Fibroblast of skin of left biceps (primary cell): ENCODE results near the gene SPEG.
"Not testable (repeated sequence)": the region's sequence is repeated elsewhere in the genome, so short reads cannot be mapped to it uniquely, and the experiment has no call there.

Experiments
- DNase-seq, 2 experiments: peaks; one replicate each; pipeline ENCODE4 v3.0.0-alpha.2; 2013; ENCODE audit warnings: low read depth in 2 of 2

Gene SPEG

DNA sequence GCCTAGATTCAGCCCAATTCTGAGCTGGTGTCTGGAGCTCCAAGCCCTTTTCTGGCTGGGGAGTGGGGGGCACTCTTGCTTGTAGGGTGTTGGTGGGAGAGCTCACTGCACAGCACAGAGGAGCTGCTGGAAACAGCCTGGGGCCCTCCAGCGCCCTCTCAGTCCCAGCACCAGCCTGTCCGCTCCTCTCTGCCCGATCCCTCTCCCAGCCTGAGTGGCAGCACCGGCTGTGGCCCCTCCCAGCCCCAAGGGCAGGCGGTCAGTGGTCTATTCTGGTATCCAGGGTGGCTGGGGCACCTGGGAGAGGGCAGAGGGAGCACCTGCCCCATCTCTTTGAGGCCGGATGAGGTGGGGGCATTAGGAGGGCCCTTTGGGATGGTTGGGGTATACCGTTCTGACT is 29.7 kb upstream of the SPEG start:
- no peak for DNase-seq

DNA sequence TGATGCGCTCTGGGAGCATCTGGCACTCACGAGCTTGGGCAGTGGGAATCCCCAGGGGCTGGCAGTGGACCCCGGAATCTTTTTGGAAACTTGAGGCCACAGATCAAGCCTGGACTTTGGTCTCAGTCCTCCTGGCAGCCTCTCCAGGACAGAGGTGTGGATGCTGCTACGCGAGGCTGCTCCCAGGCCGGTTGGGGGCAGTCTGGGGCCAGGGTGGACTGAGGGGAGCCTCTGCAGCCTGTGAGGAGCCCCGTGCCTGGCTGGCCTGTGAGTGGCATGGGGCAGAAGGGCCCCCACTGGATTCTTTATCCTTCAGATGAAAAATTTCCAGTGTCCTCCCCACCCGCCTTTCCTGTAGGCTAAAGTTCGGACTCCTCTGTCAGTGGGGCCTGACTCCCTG is 29.2 kb upstream of the SPEG start:
- no peak for DNase-seq

- no peak for DNase-seq
Observed at GRCh38 chr2:219405958-219406860, 28.4 kb upstream of the SPEG start.

DNA sequence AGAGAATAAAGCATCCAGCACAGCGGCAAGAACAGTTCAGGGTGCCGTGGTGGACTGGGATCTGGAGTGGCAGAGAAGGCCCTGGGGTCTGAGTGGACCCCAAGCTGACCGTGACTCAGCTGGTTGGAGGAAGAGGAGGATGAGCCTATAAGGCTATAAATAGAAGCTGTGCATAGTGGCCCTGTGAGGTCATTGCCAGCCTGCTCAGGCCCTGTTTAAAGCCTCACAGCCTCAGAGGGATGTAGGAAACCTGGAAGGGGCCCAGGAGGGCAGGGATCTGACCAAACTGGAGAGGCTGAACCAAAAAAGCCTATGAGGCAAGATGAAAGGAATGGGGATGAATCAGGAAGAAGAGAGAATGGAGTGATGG is 27.8 kb upstream of the SPEG start:
- peak; percentile 89 to 90 for DNase-seq

- DNase-seq, result not testable (repeated sequence)
Observed at GRCh38 chr2:219407343-219407742, 27.3 kb upstream of the SPEG start.

DNA sequence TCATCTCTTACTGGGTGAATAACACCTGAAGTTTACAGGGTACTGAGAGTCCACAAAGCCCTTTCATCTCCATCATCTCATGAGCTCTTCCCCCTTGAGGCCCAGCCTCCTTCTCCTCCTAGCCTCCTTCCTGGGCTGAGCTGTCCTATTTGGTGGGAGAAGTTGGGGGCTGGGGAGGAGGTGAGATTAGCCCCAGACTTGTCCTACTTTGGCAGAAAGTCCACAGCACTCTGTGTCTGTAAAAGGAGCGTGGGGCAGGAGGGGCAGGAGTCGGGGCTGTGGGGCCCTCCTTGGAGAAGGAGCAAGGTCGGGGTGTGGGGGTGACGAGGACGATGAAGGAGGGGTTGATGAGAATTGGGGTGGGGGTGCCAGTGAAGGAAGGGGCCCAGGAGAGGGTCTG is 26.4 kb upstream of the SPEG start:
- no peak for DNase-seq

DNA sequence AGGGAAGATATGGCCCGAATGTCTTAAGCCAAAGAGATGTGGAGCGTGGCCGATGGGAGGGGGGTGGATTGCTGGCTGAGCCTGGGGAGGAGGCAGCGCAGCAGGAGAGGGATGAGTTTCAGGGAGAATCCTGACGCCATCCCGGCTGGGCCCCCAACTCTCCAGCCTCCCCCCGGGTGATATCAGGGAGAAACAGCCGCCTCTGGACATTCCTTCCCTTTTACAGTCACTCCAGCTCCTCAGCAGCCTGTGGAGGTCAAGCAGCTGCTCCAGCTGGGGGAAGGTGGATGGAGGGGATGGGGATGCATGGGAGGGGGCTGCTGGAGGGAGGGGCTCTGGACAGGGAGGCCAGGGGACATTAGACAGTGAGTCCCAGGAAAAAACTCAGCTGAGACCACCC is 26.0 kb upstream of the SPEG start:
- DNase-seq, result no peak

DNA sequence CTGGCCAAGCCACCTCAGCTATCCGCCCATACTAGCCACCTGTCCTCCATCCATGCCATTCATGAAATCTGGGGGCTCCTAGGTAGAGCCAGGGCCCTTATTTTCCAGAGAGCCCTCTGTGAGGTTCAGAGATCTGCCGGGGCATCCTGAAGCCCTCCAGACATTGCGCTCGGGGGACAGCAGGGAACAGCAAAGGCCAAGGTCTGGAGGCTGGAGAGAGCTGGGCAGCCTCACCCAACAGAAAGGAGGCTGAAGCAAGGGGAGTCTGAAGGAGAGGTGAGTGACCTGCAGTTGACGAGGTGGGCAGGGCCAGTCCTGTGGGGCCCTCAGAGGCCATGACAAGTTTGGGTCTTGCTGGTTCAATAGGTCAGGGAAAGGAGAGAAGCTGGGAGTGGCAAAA is 25.0 kb upstream of the SPEG start:
- no peak for DNase-seq

DNA sequence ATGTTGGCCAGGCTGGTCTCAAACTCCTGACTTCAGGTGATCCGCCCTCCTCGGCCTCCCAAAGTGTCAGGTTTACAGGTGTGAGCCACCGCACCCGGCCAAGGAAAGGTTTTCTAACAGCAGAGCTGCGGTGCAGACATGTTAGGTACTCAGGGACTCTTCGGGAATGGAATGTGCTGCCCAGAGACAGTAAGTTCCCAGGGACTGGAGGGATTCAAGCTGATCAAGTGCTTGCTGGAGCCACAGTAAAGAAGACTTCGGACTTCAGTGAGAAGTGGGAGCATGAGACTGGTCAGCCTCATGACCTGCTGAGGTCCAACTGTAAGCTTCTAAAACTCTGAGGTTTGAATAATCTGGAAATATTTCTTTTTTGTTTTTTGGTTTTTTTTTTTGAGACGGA is 24.3 kb upstream of the SPEG start:
- DNase-seq, result no peak

DNA sequence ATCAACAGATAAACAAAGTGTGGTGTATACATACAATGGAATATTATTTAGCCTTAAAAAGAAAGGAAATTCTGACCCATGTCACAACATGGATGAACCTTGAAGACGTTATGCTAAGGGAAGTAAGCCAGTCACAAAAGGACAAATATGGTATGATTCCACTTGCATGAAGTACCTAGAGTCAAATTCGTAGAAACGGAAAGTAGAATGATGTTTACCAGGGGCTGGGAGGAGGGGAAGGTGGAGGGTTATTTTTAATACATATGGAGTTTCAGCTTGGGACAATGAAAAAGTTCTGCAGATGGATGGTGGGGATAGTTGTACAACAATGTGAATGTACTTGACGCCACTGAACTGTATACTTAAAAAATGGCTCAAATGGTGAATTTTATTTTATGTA is 19.8 kb upstream of the SPEG start:
- no peak for DNase-seq

DNA sequence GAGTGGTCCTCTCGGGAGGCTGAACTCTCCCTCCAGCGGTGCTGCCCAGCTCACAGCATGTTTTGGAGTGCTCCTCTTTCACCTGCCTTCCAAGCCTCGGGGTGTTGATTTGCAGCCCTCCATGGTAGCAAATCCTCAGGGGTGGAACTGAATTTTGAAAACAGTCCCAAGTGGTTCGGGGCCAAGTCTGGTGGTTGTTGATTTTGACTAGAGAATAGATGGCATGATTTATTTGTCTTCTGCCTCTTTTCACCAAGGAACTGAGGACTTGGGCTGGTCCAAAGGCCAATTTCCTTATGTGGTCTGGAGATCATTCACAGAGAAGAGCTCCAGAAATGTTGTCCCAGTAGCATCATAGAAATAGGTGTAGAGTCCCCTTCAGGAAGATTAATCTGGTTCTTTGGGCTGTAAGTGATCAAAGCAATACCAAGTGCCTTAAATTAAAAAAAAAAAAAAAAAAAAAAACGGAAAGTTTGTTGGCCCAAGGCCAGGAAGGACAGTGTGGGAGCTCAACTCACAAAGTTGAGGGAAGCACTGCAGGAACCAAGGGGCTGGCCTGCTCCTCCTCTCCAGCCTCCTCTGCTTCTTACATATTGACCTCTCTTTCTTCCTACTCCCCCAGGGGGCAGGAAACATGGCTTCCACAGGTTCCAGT is 18.9 kb upstream of the SPEG start:
- DNase-seq, result no peak

GRCh38 chr2:219416235-219416602 is 18.4 kb upstream of the SPEG start:
- DNase-seq, result no peak

- no peak for DNase-seq
Observed at GRCh38 chr2:219416938-219417337, 17.7 kb upstream of the SPEG start.

- DNase-seq, result no peak
Observed at GRCh38 chr2:219417374-219417773, 17.3 kb upstream of the SPEG start.

- DNase-seq, result no peak
Observed at GRCh38 chr2:219418155-219419011, 16.3 kb upstream of the SPEG start, which contains the start of gene DES. Gene DES (plus strand): TSS chr2:219418377. CDS start chr2:219418463, 86 bp downstream.

DNA sequence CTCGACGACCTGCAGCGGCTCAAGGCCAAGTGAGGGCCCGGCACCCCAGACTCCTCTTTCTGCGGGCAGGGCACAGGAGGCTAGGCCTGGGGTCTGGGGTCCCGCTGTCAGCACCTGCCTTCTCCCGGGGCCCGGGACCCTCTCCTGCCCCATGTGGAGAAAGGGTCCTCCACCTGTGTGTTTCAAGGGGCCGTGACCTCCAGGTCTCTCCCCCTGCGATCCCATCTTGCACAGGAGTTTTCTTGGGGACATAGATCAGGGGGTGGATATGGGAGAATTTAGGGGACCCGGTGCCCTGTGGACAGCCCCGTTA is 15.7 kb upstream of the SPEG start:
- DNase-seq, result no peak

DNA sequence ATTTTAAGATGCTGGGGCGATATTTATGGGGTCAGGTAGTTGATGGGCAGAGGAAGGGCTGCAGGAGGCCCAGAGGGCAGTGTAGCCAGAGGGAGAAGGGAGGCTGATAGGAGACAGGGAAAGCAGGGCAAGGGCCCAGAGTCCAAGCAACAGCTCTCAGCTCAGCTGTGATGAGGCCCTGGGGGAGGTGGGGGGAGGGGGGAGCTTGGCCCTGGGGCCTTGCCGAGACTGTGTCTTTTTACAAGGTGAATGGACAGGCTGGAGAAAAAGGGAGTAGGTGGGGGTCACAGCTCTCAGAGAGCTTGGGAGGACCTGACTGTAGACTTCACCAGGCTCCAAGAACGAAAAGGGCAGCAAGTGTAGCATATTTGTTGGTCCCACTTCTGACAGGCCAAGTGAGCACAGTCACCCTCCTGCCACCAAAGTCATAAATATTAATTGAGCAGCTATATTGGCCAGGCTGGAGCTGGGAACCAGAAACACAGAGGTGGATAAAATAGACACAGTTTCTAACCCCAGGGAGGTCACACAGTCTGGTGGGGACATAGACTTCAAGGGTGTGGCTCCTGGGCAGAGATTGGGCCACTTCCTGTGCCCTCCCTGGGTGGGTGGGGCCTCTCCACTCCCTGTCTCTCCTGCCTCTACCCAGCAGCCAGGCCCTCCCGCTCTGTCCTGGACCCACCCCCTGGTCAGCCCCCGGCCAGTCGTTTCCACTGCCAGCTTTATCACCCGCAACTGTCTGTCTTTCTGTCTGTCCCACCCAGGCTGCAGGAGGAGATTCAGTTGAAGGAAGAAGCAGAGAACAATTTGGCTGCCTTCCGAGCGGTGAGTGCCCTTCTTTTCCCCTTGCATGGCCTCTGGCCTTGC is 15.1 kb upstream of the SPEG start:
- DNase-seq, result no peak

DNA sequence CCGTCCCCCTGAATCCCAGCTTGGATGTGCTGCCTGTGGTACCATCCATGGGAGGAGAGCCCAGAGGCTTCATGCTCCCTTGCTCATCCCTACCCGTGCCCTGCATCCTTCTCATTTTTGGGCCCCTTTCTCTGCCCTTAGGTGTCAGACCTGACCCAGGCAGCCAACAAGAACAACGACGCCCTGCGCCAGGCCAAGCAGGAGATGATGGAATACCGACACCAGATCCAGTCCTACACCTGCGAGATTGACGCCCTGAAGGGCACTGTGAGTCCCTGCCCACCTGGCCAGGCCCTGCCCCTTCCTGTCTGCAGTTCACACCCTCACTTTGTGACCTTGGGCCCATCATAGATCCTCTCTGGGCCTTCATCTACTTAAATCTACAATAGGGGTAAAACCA is 14.0 kb upstream of the SPEG start:
- DNase-seq, result no peak

GRCh38 chr2:219421323-219421722 is 13.3 kb upstream of the SPEG start:
- no peak for DNase-seq

GRCh38 chr2:219422952-219423534 is 11.6 kb upstream of the SPEG start:
- no peak for DNase-seq

GRCh38 chr2:219423652-219424377 is 10.8 kb upstream of the SPEG start:
- no peak for DNase-seq
